LHCN-M2 (cell line): ENCODE measurements around the gene UBE2G2. TPM values are rescaled to one million over a fixed set of nuclear protein-coding genes. Genes with fewer than 3 reads are reported as not detected.
"Not testable (repeated sequence)": the region's sequence is repeated elsewhere in the genome, so short reads cannot be mapped to it uniquely, and the experiment has no call there.

Source experiments
- DNase-seq: peaks from one replicate; pipeline ENCODE4 v3.0.0-alpha.2; 2012; ENCODE audit warnings: low read depth
- total RNA-seq: library from RNA; depleted of rRNA; stranded (reverse); fragments of >200 nt; gene quantifications from 2 replicates; pipeline ENCODE4 v1.2.3, GENCODE V29; 2014

Gene UBE2G2
- total RNA-seq, 1 experiment from 2014 or later: 54.5 TPM

GRCh38 chr21:44836666-44837471, 35.2 kb upstream of the UBE2G2 start:
- peak; percentile 79 for DNase-seq

GRCh38 chr21:44836349-44836665, 34.7 kb upstream of the UBE2G2 start:
- DNase-seq: no peak

GRCh38 chr21:44835647-44835973, 34.0 kb upstream of the UBE2G2 start:
- no peak for DNase-seq

- DNase-seq: no peak
Observed at GRCh38 chr21:44834951-44835646, 33.5 kb upstream of the UBE2G2 start.

- DNase-seq: no peak
Observed at GRCh38 chr21:44834231-44834950, 32.8 kb upstream of the UBE2G2 start.

GRCh38 chr21:44833663-44834062, 32.0 kb upstream of the UBE2G2 start:
- no peak for DNase-seq

GRCh38 chr21:44832516-44833255, 31.1 kb upstream of the UBE2G2 start:
- DNase-seq: not testable (repeated sequence)

- no peak for DNase-seq
Observed at GRCh38 chr21:44831227-44831860, 29.7 kb upstream of the UBE2G2 start.

- DNase-seq: no peak
Observed at GRCh38 chr21:44829507-44830092, 28.0 kb upstream of the UBE2G2 start.

- no peak for DNase-seq
Observed at GRCh38 chr21:44828362-44829056, 26.9 kb upstream of the UBE2G2 start.

GRCh38 chr21:44823179-44823660, 21.6 kb upstream of the UBE2G2 start:
- no peak for DNase-seq

- DNase-seq: no peak
Observed at GRCh38 chr21:44822484-44823178, 21.0 kb upstream of the UBE2G2 start.

- DNase-seq: peak; percentile 29
Observed at GRCh38 chr21:44820851-44821250, 19.2 kb upstream of the UBE2G2 start.

GRCh38 chr21:44819283-44820243, 17.9 kb upstream of the UBE2G2 start:
- DNase-seq: no peak

GRCh38 chr21:44818640-44819011, 17.0 kb upstream of the UBE2G2 start:
- DNase-seq: no peak

- peak; percentile 76 for DNase-seq
Observed at GRCh38 chr21:44817914-44818639, 16.5 kb upstream of the UBE2G2 start, which contains the start of gene SUMO3. Gene SUMO3, minus strand, starts transcription at chr21:44818062. Its CDS starts 94 bp downstream, at chr21:44817968.

- DNase-seq: peak; percentile 80
Observed at GRCh38 chr21:44817506-44817880, 15.9 kb upstream of the UBE2G2 start.
